SK-N-SH treated with all-trans-retinoic acid at 6 μM for 48 hours (cell line): ENCODE data around the gene MUC5B.

Experiments used
- ARNTL ChIP-seq: fragments of 450-650 bp; formaldehyde crosslinking; IDR thresholded peaks from 2 replicates; pipeline ENCODE4 v1.5.0; 2020; ENCODE audit warnings: low read depth, mild to moderate bottlenecking, moderate library complexity, borderline replicate concordance
- CSDC2 ChIP-seq: fragments of 250-450 bp; sonication (Bioruptor Pico); IDR thresholded peaks from 2 replicates; pipeline ENCODE4 v1.5.0; 2020; ENCODE audit warnings: mild to moderate bottlenecking, moderate library complexity
- OSR1 ChIP-seq: fragments of 250-450 bp; sonication (Bioruptor Pico); IDR thresholded peaks from 2 replicates; pipeline ENCODE4 v1.8.0; 2022; ENCODE audit warnings: moderate library complexity, mild to moderate bottlenecking, inconsistent platforms
- PPARA ChIP-seq: fragments of 250-450 bp; sonication (Bioruptor Pico); IDR thresholded peaks from 2 replicates; pipeline ENCODE4 v1.5.0; 2020; ENCODE audit warnings: mild to moderate bottlenecking, borderline replicate concordance
- RARB ChIP-seq: fragments of 250-450 bp; sonication (Bioruptor Pico); IDR thresholded peaks from 2 replicates; pipeline ENCODE4 v1.8.0; 2021; ENCODE audit warnings: mild to moderate bottlenecking, moderate library complexity
- ZC3H10 ChIP-seq: fragments of 250-450 bp; sonication (Bioruptor Pico); IDR thresholded peaks from 2 replicates; pipeline ENCODE4 v1.5.1; 2021; ENCODE audit warnings: mild to moderate bottlenecking, moderate library complexity
- ZFP30 ChIP-seq: fragments of 450-650 bp; formaldehyde crosslinking; IDR thresholded peaks from 2 replicates; pipeline ENCODE4 v1.5.0; 2022; ENCODE audit warnings: mild to moderate bottlenecking, moderate library complexity
- ZNF565 ChIP-seq: fragments of 450-650 bp; formaldehyde crosslinking; conservative IDR thresholded peaks from 2 replicates; pipeline ENCODE4 v1.5.0; 2020; ENCODE audit warnings: low read depth, mild to moderate bottlenecking, moderate library complexity
- ZNF70 ChIP-seq: fragments of 450-650 bp; formaldehyde crosslinking; IDR thresholded peaks from 2 replicates; pipeline ENCODE4 v1.5.0; 2020; ENCODE audit warnings: mild to moderate bottlenecking, moderate library complexity
- ZNF8 ChIP-seq: fragments of 450-650 bp; formaldehyde crosslinking; IDR thresholded peaks from 2 replicates; pipeline ENCODE4 v1.5.0; 2020; ENCODE audit warnings: mild to moderate bottlenecking, moderate library complexity
- TF ChIP-seq, protein P1 (sequence below): fragments of 250-450 bp; sonication (Bioruptor Pico); IDR thresholded peaks from 2 replicates; pipeline ENCODE4 v1.8.0; 2021; ENCODE audit warnings: low read depth, mild to moderate bottlenecking, moderate library complexity, borderline replicate concordance
- TF ChIP-seq, protein P2 (sequence below): fragments of 250-450 bp; sonication (Bioruptor Pico); IDR thresholded peaks from 2 replicates; pipeline ENCODE4 v1.5.1; 2020; ENCODE audit warnings: low read depth, mild to moderate bottlenecking, moderate library complexity
- TF ChIP-seq, protein P3 (sequence below): fragments of 250-450 bp; sonication (Bioruptor Pico); IDR thresholded peaks from 2 replicates; pipeline ENCODE4 v1.8.0; 2020; ENCODE audit warnings: mild to moderate bottlenecking, moderate library complexity, borderline replicate concordance

DNA sequence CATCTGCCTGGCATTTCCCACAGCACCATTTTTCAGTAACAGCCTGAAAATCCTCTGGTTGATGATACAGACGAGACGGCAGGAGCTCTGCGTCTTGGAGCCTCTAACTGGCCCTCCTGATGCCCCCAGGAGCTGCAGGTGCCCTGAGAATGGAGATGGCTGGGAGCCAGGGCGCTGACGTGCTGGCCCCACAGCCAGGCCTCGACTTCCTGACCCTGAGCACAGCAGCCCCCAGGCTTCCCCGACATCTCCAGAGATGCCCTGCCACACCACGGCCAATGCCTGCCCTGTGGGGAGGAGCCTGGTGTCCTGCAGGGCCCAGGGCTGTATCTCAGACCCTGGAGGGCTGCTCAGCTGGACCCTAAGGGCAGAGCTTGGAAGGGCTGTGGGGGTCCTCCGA lies 65.1 kb downstream of the MUC5B start:
- TF ChIP-seq ARNTL (no peak), CSDC2 (CRISPR knock-in tag) (no peak), ZNF8 (CRISPR knock-in tag) (no peak), ZC3H10 (CRISPR knock-in tag) (no peak), OSR1 (CRISPR knock-in tag) (no peak), ZNF565 (no peak), ZFP30 (no peak), RARB (CRISPR knock-in tag) (no peak), PPARA (CRISPR knock-in tag) (no peak), ZNF70 (CRISPR knock-in tag) (no peak)
- TF ChIP-seq, protein P1, sequence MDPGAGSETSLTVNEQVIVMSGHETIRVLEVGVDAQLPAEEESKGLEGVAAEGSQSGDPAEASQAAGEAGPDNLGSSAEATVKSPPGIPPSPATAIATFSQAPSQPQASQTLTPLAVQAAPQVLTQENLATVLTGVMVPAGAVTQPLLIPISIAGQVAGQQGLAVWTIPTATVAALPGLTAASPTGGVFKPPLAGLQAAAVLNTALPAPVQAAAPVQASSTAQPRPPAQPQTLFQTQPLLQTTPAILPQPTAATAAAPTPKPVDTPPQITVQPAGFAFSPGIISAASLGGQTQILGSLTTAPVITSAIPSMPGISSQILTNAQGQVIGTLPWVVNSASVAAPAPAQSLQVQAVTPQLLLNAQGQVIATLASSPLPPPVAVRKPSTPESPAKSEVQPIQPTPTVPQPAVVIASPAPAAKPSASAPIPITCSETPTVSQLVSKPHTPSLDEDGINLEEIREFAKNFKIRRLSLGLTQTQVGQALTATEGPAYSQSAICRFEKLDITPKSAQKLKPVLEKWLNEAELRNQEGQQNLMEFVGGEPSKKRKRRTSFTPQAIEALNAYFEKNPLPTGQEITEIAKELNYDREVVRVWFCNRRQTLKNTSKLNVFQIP: no peak
- TF ChIP-seq, protein P2, sequence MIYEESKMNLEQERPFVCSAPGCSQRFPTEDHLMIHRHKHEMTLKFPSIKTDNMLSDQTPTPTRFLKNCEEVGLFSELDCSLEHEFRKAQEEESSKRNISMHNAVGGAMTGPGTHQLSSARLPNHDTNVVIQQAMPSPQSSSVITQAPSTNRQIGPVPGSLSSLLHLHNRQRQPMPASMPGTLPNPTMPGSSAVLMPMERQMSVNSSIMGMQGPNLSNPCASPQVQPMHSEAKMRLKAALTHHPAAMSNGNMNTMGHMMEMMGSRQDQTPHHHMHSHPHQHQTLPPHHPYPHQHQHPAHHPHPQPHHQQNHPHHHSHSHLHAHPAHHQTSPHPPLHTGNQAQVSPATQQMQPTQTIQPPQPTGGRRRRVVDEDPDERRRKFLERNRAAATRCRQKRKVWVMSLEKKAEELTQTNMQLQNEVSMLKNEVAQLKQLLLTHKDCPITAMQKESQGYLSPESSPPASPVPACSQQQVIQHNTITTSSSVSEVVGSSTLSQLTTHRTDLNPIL: no peak
- TF ChIP-seq, protein P3, sequence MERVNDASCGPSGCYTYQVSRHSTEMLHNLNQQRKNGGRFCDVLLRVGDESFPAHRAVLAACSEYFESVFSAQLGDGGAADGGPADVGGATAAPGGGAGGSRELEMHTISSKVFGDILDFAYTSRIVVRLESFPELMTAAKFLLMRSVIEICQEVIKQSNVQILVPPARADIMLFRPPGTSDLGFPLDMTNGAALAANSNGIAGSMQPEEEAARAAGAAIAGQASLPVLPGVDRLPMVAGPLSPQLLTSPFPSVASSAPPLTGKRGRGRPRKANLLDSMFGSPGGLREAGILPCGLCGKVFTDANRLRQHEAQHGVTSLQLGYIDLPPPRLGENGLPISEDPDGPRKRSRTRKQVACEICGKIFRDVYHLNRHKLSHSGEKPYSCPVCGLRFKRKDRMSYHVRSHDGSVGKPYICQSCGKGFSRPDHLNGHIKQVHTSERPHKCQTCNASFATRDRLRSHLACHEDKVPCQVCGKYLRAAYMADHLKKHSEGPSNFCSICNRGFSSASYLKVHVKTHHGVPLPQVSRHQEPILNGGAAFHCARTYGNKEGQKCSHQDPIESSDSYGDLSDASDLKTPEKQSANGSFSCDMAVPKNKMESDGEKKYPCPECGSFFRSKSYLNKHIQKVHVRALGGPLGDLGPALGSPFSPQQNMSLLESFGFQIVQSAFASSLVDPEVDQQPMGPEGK: no peak
